NCI-H82 (cell line): ENCODE results near the gene CD109.
A peak's percentile ranks its signal among the peaks of the same experiment; 100 is the strongest.
"Not testable (repeated sequence)": the region's sequence is repeated elsewhere in the genome, so short reads cannot be mapped to it uniquely, and the experiment has no call there.

Source experiments
- DNase-seq: peaks from one replicate; lab custom pipeline; 2025; lab: John Stamatoyannopoulos, UW

The CD109 gene

GRCh38 chr6:73695619-73696421 is at the start of gene CD109:
CD109 (plus strand) TSS chr6:73696203; CDS start chr6:73696216, 13 bp downstream.
- peak; percentile 46 for DNase-seq

- DNase-seq: no peak
Measured at GRCh38 chr6:73648166-73648565, 47.8 kb upstream of the CD109 start.

- no peak for DNase-seq
Measured at GRCh38 chr6:73649783-73650182, 46.2 kb upstream of the CD109 start.

- DNase-seq: peak; percentile 77
Measured at GRCh38 chr6:73652637-73653570, 43.1 kb upstream of the CD109 start.

GRCh38 chr6:73653571-73654424 is 42.2 kb upstream of the CD109 start, which contains the start of gene SLC17A5:
SLC17A5 (minus strand) TSS chr6:73653992; CDS start chr6:73653886, 106 bp downstream.
- DNase-seq: peak; percentile 93

GRCh38 chr6:73655341-73655917 is 40.6 kb upstream of the CD109 start:
- DNase-seq: no peak

GRCh38 chr6:73656531-73657145 is 39.4 kb upstream of the CD109 start:
- no peak for DNase-seq

GRCh38 chr6:73657201-73657600 is 38.8 kb upstream of the CD109 start:
- no peak for DNase-seq

GRCh38 chr6:73664701-73665100 is 31.3 kb upstream of the CD109 start:
- DNase-seq: no peak

GRCh38 chr6:73665686-73666319 is 30.2 kb upstream of the CD109 start:
- no peak for DNase-seq

GRCh38 chr6:73666393-73666792 is 29.6 kb upstream of the CD109 start:
- DNase-seq: no peak

GRCh38 chr6:73667798-73668197 is 28.2 kb upstream of the CD109 start:
- no peak for DNase-seq

GRCh38 chr6:73669005-73669404 is 27.0 kb upstream of the CD109 start:
- DNase-seq: no peak

GRCh38 chr6:73671911-73672685 is 23.9 kb upstream of the CD109 start:
- DNase-seq: no peak

GRCh38 chr6:73675466-73676098 is 20.4 kb upstream of the CD109 start:
- DNase-seq: peak; percentile 80

- no peak for DNase-seq
Measured at GRCh38 chr6:73679009-73679408, 17.0 kb upstream of the CD109 start.

- not testable (repeated sequence) for DNase-seq
Measured at GRCh38 chr6:73679846-73680245, 16.2 kb upstream of the CD109 start.

- no peak for DNase-seq
Measured at GRCh38 chr6:73680289-73680918, 15.6 kb upstream of the CD109 start.

- DNase-seq: not testable (repeated sequence)
Measured at GRCh38 chr6:73683574-73683973, 12.4 kb upstream of the CD109 start.
